Prostate gland (tissue), 2 donors: ENCODE results near the gene MBNL1. TPM values are rescaled to one million over a fixed set of nuclear protein-coding genes. Genes with fewer than 3 reads are reported as not detected.

Experiments used
- DNase-seq: peaks from one replicate; pipeline ENCODE4 v3.0.0-alpha.2; 2019; ENCODE audit warnings: low spot score
- H3K27ac ChIP-seq, 2 donors: fragments of 200-600 bp; sonication (generic); 2 replicates each; pipeline ENCODE4 v1.5.1; 2017 to 2019
- H3K27me3 ChIP-seq: fragments of 200-600 bp; sonication (generic); replicated peaks from 2 replicates; pipeline ENCODE4 v1.5.1; 2019; ENCODE audit not compliant: insufficient read depth
- H3K36me3 ChIP-seq, 2 donors: fragments of 200-600 bp; sonication (generic); 1 replicate in 1 of 2; 2 replicates in 1 of 2; pipeline versions ENCODE4 v1.5.1 to v1.8.1; 2017 to 2019
- H3K4me1 ChIP-seq: fragments of 200-600 bp; sonication (generic); replicated peaks from 2 replicates; pipeline ENCODE4 v1.5.1; 2019
- H3K4me3 ChIP-seq, 2 donors: fragments of 200-600 bp; sonication (generic); 2 replicates each; pipeline ENCODE4 v1.5.1; 2017 to 2019
- H3K9me3 ChIP-seq: fragments of 200-600 bp; sonication (generic); 2 replicates; pipeline ENCODE4 v1.5.1; 2017
- POLR2A ChIP-seq: fragments of 450-650 bp; IDR thresholded peaks from one replicate; pipeline ENCODE4 v1.6.1; 2016; ENCODE audit warnings: antibody characterized with exemption, mild to moderate bottlenecking
- POLR2AphosphoS5 ChIP-seq: sonication (generic); formaldehyde crosslinking; IDR thresholded peaks from one replicate; pipeline ENCODE4 v1.6.1; 2017; ENCODE audit warnings: antibody characterized with exemption
- WGBS: methylation state at CpG from one replicate; pipeline ENCODE4 v1.1.5; 2018; 5-methylcytosine and 5-hydroxymethylcytosine counted together
- intact Hi-C: fragments of 100-400 bp; cut with DNase I; formaldehyde crosslinking; loops from one replicate; pipeline ENCODE4 v1.14.2; 2022
- total RNA-seq, 2 donors: library from RNA; depleted of rRNA; stranded (reverse); fragments of >200 nt; gene quantifications; one replicate each; pipeline ENCODE4 v1.1.0, GENCODE V29; 2016
- TF ChIP-seq, protein P1 (sequence below), 4 experiments: fragments of 200-600 bp in 2 of 4; fragments of 450-650 bp in 2 of 4; sonication (generic) in 2 of 4; IDR thresholded peaks; 1 replicate in 3 of 4; 2 replicates in 1 of 4; pipeline ENCODE4 v1.5.1; 2016 to 2019; ENCODE audit warnings: antibody characterized with exemption in 4 of 4, mild to moderate bottlenecking in 2 of 4, moderate library complexity in 2 of 4

MBNL1 gene
- total RNA-seq, 2 donors from 2014 or later = 131 to 226 TPM

DNA sequence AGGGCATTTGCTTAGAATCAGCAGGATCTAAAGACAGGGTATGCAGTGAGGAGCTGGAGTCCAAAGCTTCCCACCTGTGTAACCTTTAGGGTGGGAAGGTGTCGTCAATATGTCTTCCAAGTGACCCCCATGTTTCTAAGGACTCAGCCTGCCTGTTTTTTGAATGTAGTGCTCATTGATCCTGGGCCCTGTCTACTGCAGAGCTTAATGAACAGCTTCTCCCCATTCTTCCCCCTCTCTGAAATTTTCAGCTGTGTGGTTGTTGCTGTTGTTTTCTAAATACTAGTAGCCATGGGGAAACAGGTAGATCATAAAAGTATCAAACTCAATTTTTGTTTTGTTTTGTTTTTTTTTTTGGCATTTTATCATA is 39.7 kb downstream of the MBNL1 start:
- no peak for DNase-seq
- WGBS = 88% methylated on average over 1 of the region's 1 CpG
- H3K27ac ChIP-seq = peak overlapping the region; percentile 45 to 57
- intact Hi-C loops = loop anchor here (10.0 kb wide), 1 partner anchor 76 kb away; no protein-coding TSS in a partner anchor
- no peaks in the 10 kb centered on the region for H3K4me1 ChIP-seq
- no peak overlapping the region for H3K4me3 ChIP-seq
- no peaks in the 10 kb centered on the region for H3K36me3 ChIP-seq
- TF ChIP-seq POLR2AphosphoS5 = no peak
- TF ChIP-seq POLR2A = no peak
- TF ChIP-seq, protein P1, sequence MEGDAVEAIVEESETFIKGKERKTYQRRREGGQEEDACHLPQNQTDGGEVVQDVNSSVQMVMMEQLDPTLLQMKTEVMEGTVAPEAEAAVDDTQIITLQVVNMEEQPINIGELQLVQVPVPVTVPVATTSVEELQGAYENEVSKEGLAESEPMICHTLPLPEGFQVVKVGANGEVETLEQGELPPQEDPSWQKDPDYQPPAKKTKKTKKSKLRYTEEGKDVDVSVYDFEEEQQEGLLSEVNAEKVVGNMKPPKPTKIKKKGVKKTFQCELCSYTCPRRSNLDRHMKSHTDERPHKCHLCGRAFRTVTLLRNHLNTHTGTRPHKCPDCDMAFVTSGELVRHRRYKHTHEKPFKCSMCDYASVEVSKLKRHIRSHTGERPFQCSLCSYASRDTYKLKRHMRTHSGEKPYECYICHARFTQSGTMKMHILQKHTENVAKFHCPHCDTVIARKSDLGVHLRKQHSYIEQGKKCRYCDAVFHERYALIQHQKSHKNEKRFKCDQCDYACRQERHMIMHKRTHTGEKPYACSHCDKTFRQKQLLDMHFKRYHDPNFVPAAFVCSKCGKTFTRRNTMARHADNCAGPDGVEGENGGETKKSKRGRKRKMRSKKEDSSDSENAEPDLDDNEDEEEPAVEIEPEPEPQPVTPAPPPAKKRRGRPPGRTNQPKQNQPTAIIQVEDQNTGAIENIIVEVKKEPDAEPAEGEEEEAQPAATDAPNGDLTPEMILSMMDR (IDR thresholded peaks at IDR 0.05) = no peak
- H3K9me3 ChIP-seq = no peaks in the 10 kb centered on the region
- H3K27me3 ChIP-seq = no peaks in the 10 kb centered on the region

DNA sequence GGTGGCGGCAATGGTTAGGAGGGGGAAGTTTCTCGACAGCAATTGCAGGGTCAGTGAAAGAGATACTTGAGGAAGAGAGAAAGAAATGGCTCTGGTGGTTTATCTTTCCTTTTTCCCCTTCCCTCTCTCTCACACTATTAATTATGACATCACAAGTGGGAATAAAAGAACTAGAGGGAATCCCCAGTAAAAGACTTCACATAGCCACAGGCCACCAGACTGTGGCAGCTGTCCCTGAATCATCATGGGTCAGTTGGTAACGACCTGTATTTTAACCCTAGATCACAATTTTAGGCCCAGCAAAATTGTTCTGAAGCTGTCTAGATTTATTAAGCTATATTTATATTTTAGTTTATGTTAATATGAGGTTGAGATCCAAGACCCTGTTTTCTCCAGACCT is 40.3 kb downstream of the MBNL1 start:
- Histone ChIP-seq H3K27ac (peak overlapping the region; percentile 45 to 57), H3K4me3 (no peak overlapping the region), H3K36me3 (no peaks in the 10 kb centered on the region), H3K27me3 (no peaks in the 10 kb centered on the region), H3K9me3 (no peaks in the 10 kb centered on the region), H3K4me1 (no peaks in the 10 kb centered on the region)
- no peak for DNase-seq
- intact Hi-C loops = loop anchor here (10.0 kb wide), 1 partner anchor 76 kb away; no protein-coding TSS in a partner anchor
- 73% methylated on average over 3 of the region's 3 CpGs for WGBS
- TF ChIP-seq POLR2A = no peak
- no peak for TF ChIP-seq POLR2AphosphoS5
- TF ChIP-seq, protein P1 (IDR thresholded peaks at IDR 0.05) = no peak

DNA sequence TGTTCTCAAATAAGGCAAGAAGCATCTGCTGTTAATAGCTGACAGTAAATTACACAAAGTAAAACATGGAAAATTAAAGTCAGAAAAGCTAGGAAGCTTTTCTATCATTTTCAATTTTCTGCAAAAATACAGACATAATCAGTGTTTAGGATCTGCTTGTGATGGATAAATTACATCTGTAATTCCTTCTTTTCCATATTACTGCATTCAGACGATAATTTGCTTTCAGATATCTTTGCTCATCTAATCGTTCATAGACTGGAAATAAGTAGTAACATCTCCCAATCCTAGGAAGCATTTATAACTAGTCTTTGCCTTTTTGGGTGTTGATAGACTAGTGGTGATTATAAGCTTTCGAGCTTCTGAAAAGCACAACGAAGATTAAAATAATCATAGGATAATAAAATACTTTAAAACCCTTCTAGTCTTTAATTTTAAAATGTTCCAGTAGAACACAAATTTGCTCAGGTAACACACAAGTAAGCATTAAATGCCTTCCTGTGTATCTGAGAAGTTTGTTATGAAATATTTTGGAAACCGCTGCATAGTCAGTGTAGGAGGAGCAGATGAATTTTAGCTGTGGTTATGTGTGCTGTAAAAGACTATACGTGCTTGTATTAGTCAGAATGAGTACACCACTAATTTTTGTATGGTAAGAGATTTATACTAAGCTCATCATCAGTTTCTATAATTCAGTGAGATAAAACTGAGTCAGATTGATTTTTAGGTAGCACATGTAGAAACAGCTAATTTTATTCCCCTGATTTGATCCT is 41.0 kb downstream of the MBNL1 start:
- 52% methylated on average over 6 of the region's 6 CpGs for WGBS
- no peaks in the 10 kb centered on the region for H3K4me1 ChIP-seq

DNA sequence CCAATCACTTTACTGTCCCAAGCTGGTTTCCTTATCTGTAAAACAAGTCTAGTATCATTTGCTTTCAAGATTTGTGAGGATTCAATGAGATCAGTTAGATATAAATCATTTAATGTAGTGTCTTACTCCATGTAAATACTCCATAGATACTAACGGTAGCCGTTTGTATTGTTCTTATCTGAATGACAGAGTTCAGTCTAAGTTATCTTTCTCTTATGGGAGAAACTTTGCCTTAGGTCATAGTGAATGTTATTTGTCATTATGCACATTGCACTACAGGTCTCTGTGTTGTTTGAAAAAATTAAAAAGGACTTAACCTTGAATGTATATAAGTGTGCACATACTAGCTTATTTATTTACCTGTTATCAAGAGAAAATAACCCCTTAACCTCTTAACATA is 44.7 kb downstream of the MBNL1 start:
- Histone ChIP-seq H3K27me3 (no peaks in the 10 kb centered on the region), H3K9me3 (no peaks in the 10 kb centered on the region), H3K36me3 (no peaks in the 10 kb centered on the region), H3K4me3 (no peak overlapping the region), H3K27ac (no peak overlapping the region), H3K4me1 (no peaks in the 10 kb centered on the region)
- intact Hi-C loops = no loop called here
- TF ChIP-seq, protein P1 (IDR thresholded peaks at IDR 0.05) = no peak
- TF ChIP-seq POLR2AphosphoS5 (no peak), POLR2A (no peak)
- DNase-seq = no peak
- WGBS = 84% methylated on average over 2 of the region's 2 CpGs

More for the DNA sequence above, 41.0 kb downstream of the MBNL1 start:
- H3K36me3 ChIP-seq = no peaks in the 10 kb centered on the region
- no peak for DNase-seq
- H3K9me3 ChIP-seq = no peaks in the 10 kb centered on the region
- H3K4me3 ChIP-seq = no peak overlapping the region
- H3K27me3 ChIP-seq = no peaks in the 10 kb centered on the region
- no peak for TF ChIP-seq POLR2A
- TF ChIP-seq, protein P1 (IDR thresholded peaks at IDR 0.05) = no peak
- TF ChIP-seq POLR2AphosphoS5 = no peak
- intact Hi-C loops = loop anchor here (10.0 kb wide), 1 partner anchor 75 kb away; no protein-coding TSS in a partner anchor
- peak overlapping the region; percentile 5 to 57 for H3K27ac ChIP-seq

DNA sequence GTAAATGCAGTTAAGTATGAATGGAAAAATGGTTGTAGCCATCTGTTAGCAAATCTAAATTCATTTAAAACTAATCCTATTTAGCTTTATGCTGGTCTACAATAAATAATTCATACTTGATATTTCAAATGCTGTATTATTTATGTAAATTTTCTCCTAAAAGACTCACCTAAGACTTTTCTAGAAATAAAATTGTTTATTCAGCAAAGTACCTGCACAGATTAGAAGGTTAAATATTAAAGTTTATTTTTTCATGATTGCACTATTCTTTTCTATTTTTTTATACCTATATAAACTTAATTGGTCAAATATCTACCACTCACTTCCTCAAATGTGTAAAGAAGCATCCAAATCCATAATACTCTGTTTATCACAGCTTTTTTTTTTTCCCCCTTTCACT is 45.2 kb downstream of the MBNL1 start:
- Histone ChIP-seq H3K27me3 (no peaks in the 10 kb centered on the region), H3K4me1 (no peaks in the 10 kb centered on the region), H3K36me3 (no peaks in the 10 kb centered on the region), H3K9me3 (no peaks in the 10 kb centered on the region), H3K27ac (no peak overlapping the region), H3K4me3 (no peak overlapping the region)
- no peak for DNase-seq
- intact Hi-C loops = no loop called here
- TF ChIP-seq POLR2A (no peak), POLR2AphosphoS5 (no peak)
